ENCODE results near the gene NOM1.

NOM1 gene

DNA sequence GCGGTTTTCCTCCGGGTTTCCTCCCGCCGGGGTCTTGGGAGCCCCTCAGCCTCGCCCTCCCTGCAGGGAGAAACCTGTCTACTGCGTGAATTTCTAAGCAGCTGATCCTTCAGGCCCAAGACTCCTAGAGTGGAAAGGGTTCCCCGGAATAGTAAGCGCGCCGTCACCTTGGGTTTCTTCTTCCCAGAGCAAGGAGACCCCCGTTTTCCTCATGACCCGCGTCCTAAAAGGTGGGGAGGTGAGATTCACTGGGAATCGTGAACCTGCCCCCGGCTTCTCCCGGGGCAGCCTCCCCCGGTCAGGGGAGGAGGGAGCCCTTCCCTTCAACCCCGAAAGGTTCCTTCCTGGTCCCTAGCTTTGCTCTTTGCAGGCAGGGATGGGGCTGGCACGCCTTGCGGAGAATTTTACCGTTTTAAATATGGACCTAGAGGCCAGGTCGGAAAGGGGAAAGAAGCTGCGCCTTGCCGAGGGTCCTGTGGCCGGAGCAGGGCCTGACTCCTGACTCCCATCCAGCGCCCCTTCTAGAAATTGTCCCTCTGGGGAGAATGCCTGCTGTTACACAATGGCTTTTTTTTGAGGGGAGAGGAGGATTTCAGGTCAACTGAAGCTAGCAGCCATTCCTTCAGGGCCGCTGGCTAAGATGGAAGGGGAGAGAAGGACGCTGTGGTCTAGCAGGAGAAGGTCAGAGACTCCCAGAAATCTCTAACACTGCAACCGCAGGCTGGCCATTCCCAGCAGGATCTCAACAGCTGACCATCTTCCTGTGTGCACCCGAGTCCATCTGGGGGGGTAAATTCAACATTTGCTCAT lies 72.6 kb downstream of the NOM1 start:
- no peak for TF ChIP-seq FOXP2 (optimal IDR thresholded peaks at IDR 0.05; ENCODE audit: borderline replicate concordance, extremely low read depth, extremely low read length, insufficient read depth)
- TF ChIP-seq POLR2AphosphoS5 (IDR thresholded peaks at IDR 0.05; ENCODE audit: low read depth, low read length), result no peak
- TF ChIP-seq TAF1 (IDR thresholded peaks at IDR 0.05; ENCODE audit: borderline replicate concordance, insufficient read depth, low read length), result no peak
- no peak for TF ChIP-seq SIN3A (IDR thresholded peaks at IDR 0.05; ENCODE audit: borderline replicate concordance, insufficient read depth, low read length)
- TF ChIP-seq, protein P1, sequence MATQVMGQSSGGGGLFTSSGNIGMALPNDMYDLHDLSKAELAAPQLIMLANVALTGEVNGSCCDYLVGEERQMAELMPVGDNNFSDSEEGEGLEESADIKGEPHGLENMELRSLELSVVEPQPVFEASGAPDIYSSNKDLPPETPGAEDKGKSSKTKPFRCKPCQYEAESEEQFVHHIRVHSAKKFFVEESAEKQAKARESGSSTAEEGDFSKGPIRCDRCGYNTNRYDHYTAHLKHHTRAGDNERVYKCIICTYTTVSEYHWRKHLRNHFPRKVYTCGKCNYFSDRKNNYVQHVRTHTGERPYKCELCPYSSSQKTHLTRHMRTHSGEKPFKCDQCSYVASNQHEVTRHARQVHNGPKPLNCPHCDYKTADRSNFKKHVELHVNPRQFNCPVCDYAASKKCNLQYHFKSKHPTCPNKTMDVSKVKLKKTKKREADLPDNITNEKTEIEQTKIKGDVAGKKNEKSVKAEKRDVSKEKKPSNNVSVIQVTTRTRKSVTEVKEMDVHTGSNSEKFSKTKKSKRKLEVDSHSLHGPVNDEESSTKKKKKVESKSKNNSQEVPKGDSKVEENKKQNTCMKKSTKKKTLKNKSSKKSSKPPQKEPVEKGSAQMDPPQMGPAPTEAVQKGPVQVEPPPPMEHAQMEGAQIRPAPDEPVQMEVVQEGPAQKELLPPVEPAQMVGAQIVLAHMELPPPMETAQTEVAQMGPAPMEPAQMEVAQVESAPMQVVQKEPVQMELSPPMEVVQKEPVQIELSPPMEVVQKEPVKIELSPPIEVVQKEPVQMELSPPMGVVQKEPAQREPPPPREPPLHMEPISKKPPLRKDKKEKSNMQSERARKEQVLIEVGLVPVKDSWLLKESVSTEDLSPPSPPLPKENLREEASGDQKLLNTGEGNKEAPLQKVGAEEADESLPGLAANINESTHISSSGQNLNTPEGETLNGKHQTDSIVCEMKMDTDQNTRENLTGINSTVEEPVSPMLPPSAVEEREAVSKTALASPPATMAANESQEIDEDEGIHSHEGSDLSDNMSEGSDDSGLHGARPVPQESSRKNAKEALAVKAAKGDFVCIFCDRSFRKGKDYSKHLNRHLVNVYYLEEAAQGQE (IDR thresholded peaks at IDR 0.05; ENCODE audit: insufficient read depth in 1 of 2, low read depth in 2 of 2, low read length in 2 of 2), result no peak

Data from PFSK-1 (cell line).